GM23338 (cell line): ENCODE results near the gene DTX1. TPM values are rescaled to one million over a fixed set of nuclear protein-coding genes. Genes with fewer than 3 reads are reported as not detected.

ENCODE experiments used
- ATAC-seq: fragments of 200-7000 bp; cut with Tn5 transposase; 3 replicates; pipeline ENCODE4 v1.9.1; 2020
- DNase-seq: peaks from one replicate; pipeline ENCODE4 v3.0.0-alpha.2; 2015; ENCODE audit warnings: low spot score
- H2AFZ ChIP-seq: fragments of 200-600 bp; sonication (generic); 2 replicates; pipeline ENCODE4 v1.8.0; 2016; ENCODE audit warnings: antibody characterized with exemption, mild to moderate bottlenecking, moderate library complexity
- H3F3A ChIP-seq: fragments of 200-600 bp; sonication (generic); replicated peaks from 2 replicates; pipeline ENCODE4 v1.8.0; 2017; ENCODE audit warnings: antibody characterized with exemption, mixed run types, low read depth
- H3K27ac ChIP-seq: fragments of 200-600 bp; sonication (generic); 2 replicates; pipeline ENCODE4 v1.6.1; 2016; ENCODE audit warnings: low read depth
- H3K27me3 ChIP-seq: fragments of 200-600 bp; sonication (generic); 2 replicates; pipeline ENCODE4 v1.8.0; 2016; ENCODE audit warnings: mild to moderate bottlenecking, mixed run types, moderate library complexity; ENCODE audit not compliant: insufficient read depth
- H3K36me3 ChIP-seq: fragments of 200-600 bp; sonication (generic); 2 replicates; pipeline ENCODE4 v1.8.0; 2016; ENCODE audit warnings: mild to moderate bottlenecking; ENCODE audit not compliant: insufficient read depth
- H3K4me1 ChIP-seq: fragments of 200-600 bp; sonication (generic); 2 replicates; pipeline ENCODE4 v1.8.0; 2016; ENCODE audit warnings: mild to moderate bottlenecking, moderate library complexity; ENCODE audit not compliant: insufficient read depth
- H3K4me2 ChIP-seq: fragments of 200-600 bp; sonication (generic); 2 replicates; pipeline ENCODE4 v1.7.1; 2017; ENCODE audit warnings: mixed run types
- H3K4me3 ChIP-seq: fragments of 200-600 bp; sonication (generic); 2 replicates; pipeline ENCODE4 v1.6.1; 2016; ENCODE audit warnings: mixed run types
- H3K79me2 ChIP-seq: fragments of 200-600 bp; sonication (generic); replicated peaks from 2 replicates; pipeline ENCODE4 v1.8.0; 2017; ENCODE audit warnings: mild to moderate bottlenecking; ENCODE audit not compliant: insufficient read depth
- H3K9me2 ChIP-seq: fragments of 200-600 bp; sonication (generic); 2 replicates; pipeline ENCODE4 v1.8.0; 2017; ENCODE audit not compliant: insufficient read depth
- H4K20me1 ChIP-seq: fragments of 200-600 bp; sonication (generic); replicated peaks from 2 replicates; pipeline ENCODE4 v1.8.0; 2017; ENCODE audit warnings: mild to moderate bottlenecking; ENCODE audit not compliant: insufficient read depth
- H3K27ac Mint-ChIP-seq: 2 replicates; pipeline ENCODE4 v1.8.0; 2020; ENCODE audit warnings: inconsistent platforms, mild to moderate bottlenecking, moderate library complexity, mixed read lengths
- H3K27me3 Mint-ChIP-seq: 3 replicates; pipeline ENCODE4 v1.8.0; 2022; ENCODE audit warnings: low read depth, mild to moderate bottlenecking, moderate library complexity, mixed read lengths, inconsistent platforms; ENCODE audit not compliant: insufficient read depth, poor library complexity
- H3K36me3 Mint-ChIP-seq: 3 replicates; pipeline ENCODE4 v1.8.0; 2021; ENCODE audit warnings: low read depth, mild to moderate bottlenecking, inconsistent platforms, moderate library complexity, mixed read lengths
- H3K4me1 Mint-ChIP-seq: 3 replicates; pipeline ENCODE4 v1.8.0; 2020; ENCODE audit warnings: mild to moderate bottlenecking, inconsistent platforms, mixed read lengths
- H3K4me3 Mint-ChIP-seq: 3 replicates; pipeline ENCODE4 v1.8.0; 2021; ENCODE audit warnings: moderate library complexity, mild to moderate bottlenecking, inconsistent platforms, mixed read lengths
- H3K9me3 Mint-ChIP-seq: 3 replicates; pipeline ENCODE4 v1.8.0; 2020; ENCODE audit warnings: moderate library complexity, mild to moderate bottlenecking, inconsistent platforms, mixed read lengths
- CREB1 ChIP-seq: fragments of 250-450 bp; sonication (Bioruptor Pico); IDR thresholded peaks from 2 replicates; pipeline ENCODE4 v1.5.0; 2020; ENCODE audit warnings: low read depth, mild to moderate bottlenecking, moderate library complexity
- ETS1 ChIP-seq: IDR thresholded peaks from 2 replicates; pipeline ENCODE4 v1.6.1; 2016; ENCODE audit warnings: antibody characterized with exemption
- EZH2 ChIP-seq: fragments of 200-600 bp; sonication (generic); IDR thresholded peaks from one replicate; pipeline ENCODE4 v1.8.0; 2017; ENCODE audit warnings: antibody characterized with exemption, mild to moderate bottlenecking, low read depth; ENCODE audit not compliant: unreplicated experiment
- EZH2phosphoT487 ChIP-seq: fragments of 200-600 bp; sonication (generic); IDR thresholded peaks from one replicate; pipeline ENCODE4 v1.8.1; 2018; ENCODE audit warnings: antibody characterized with exemption; ENCODE audit not compliant: unreplicated experiment
- JUNB ChIP-seq: IDR thresholded peaks from one replicate; pipeline ENCODE4 v1.6.1; 2016; ENCODE audit warnings: antibody characterized with exemption; ENCODE audit not compliant: unreplicated experiment
- NANOG ChIP-seq: IDR thresholded peaks from 2 replicates; pipeline ENCODE4 v1.6.1; 2016; ENCODE audit warnings: antibody characterized with exemption, borderline replicate concordance
- POLR2AphosphoS5 ChIP-seq: IDR thresholded peaks from 2 replicates; pipeline ENCODE4 v1.6.1; 2016; ENCODE audit warnings: antibody characterized with exemption, low read depth
- REST ChIP-seq: IDR thresholded peaks from one replicate; pipeline ENCODE4 v1.6.1; 2018; ENCODE audit warnings: antibody characterized with exemption; ENCODE audit not compliant: unreplicated experiment
- ZNF462 ChIP-seq: fragments of 250-450 bp; sonication (Bioruptor Pico); IDR thresholded peaks from 2 replicates; pipeline ENCODE4 v1.5.0; 2020; ENCODE audit warnings: mild to moderate bottlenecking, moderate library complexity
- polyA plus RNA-seq: library from polyadenylated mRNA; unstranded; fragments of >200 nt; fragmentation: Nextera tagmentation; extraction: Ambion mirVana; gene quantifications from 2 replicates; pipeline ENCODE4 v1.2.1, GENCODE V29; 2016
- total RNA-seq: library from RNA; depleted of rRNA; stranded (reverse); fragments of >200 nt; shearing (Covaris generic); gene quantifications from 2 replicates; pipeline ENCODE4 v1.2.3, GENCODE V29; 2014

Gene DTX1
- total and polyA plus RNA-seq, 2 experiments from 2014 or later: 1.6 to 9.0 TPM

GRCh38 chr12:113041560-113041959 is 15.0 kb upstream of the DTX1 start (continued):
- no peak for TF ChIP-seq ZNF462 (CRISPR knock-in tag)
- TF ChIP-seq NANOG: no peak
- TF ChIP-seq EZH2phosphoT487: no peak
- TF ChIP-seq POLR2AphosphoS5: no peak
- no peak for TF ChIP-seq ETS1
- TF ChIP-seq JUNB: no peak
- no peak for TF ChIP-seq EZH2
- no peak for TF ChIP-seq CREB1 (CRISPR knock-in tag)

GRCh38 chr12:113043240-113043639 is 13.3 kb upstream of the DTX1 start:
- ATAC-seq (no peak), DNase-seq (no peak)
- no peaks in the 10 kb centered on the region for H3K36me3 ChIP-seq
- no peaks in the 10 kb centered on the region for H3F3A ChIP-seq
- Mint-ChIP-seq H3K9me3 (no peaks in the 10 kb centered on the region), H3K27me3 (peaks cover 11% of the 10 kb centered on the region), H3K27ac (no peak overlapping the region), H3K36me3 (no peaks in the 10 kb centered on the region), H3K4me1 (no peaks in the 10 kb centered on the region), H3K4me3 (no peak overlapping the region)
- no peaks in the 10 kb centered on the region for H4K20me1 ChIP-seq
- H2AFZ ChIP-seq: no peak overlapping the region
- no peak overlapping the region for H3K27ac ChIP-seq
- no peaks in the 10 kb centered on the region for H3K4me1 ChIP-seq
- H3K27me3 ChIP-seq: no peaks in the 10 kb centered on the region
- H3K4me3 ChIP-seq: no peak overlapping the region
- no peak overlapping the region for H3K4me2 ChIP-seq
- H3K79me2 ChIP-seq: no peaks in the 10 kb centered on the region
- no peaks in the 10 kb centered on the region for H3K9me2 ChIP-seq
- TF ChIP-seq REST: no peak
